SK-N-SH (cell line): ENCODE measurements around the gene PIAS4. TPM values are rescaled to one million over a fixed set of nuclear protein-coding genes. Genes with fewer than 3 reads are reported as not detected.
A peak's percentile ranks its signal among the peaks of the same experiment; 100 is the strongest.

Experiments
- CTCF ChIA-PET: fragments of 300-600, 350-600 bp; formaldehyde crosslinking; extraction: SDS; loops from one replicate; lab custom pipeline; 2021; lab: Yijun Ruan, JAX
- POLR2A ChIA-PET: fragments of 350-600 bp; sonication (Branson Sonifier 250); formaldehyde crosslinking; extraction: SDS; loops from one replicate; lab custom pipeline; 2020; ENCODE audit warnings: antibody characterized with exemption, inconsistent platforms; lab: Yijun Ruan, JAX
- DNase-seq: peaks from one replicate; pipeline ENCODE4 v3.0.0; 2012
- H2AFZ ChIP-seq: fragments of 200-600 bp; sonication (generic); 2 replicates; pipeline ENCODE4 v1.8.1; 2016; ENCODE audit warnings: antibody characterized with exemption, mild to moderate bottlenecking, low read depth
- H3F3A ChIP-seq: fragments of 200-600 bp; sonication (generic); replicated peaks from 2 replicates; pipeline ENCODE3; 2016; ENCODE audit warnings: antibody characterized with exemption, mild to moderate bottlenecking; ENCODE audit not compliant: insufficient read depth
- H3K27ac ChIP-seq, 2 experiments: fragments of 200-500 bp in 1 of 2; fragments of 200-600 bp in 1 of 2; sonication (Bioruptor generic) in 1 of 2; sonication (generic), shearing (Covaris generic) in 1 of 2; 2 replicates each; pipeline versions ENCODE4 v1.5.1 to v1.6.1; 2014 to 2016; ENCODE audit warnings: low read depth in 2 of 2, inconsistent platforms in 1 of 2, low read length in 1 of 2, mild to moderate bottlenecking in 1 of 2, mixed read lengths in 1 of 2
- H3K27me3 ChIP-seq: fragments of 200-600 bp; sonication (generic), shearing (Covaris generic); 2 replicates; pipeline ENCODE4 v1.6.1; 2016; ENCODE audit warnings: mixed run types; ENCODE audit not compliant: insufficient read depth
- H3K36me3 ChIP-seq, 2 experiments: fragments of 200-500 bp in 1 of 2; fragments of 200-600 bp in 1 of 2; sonication (Bioruptor generic) in 1 of 2; sonication (generic) in 1 of 2; replicated peaks in 1 of 2; 2 replicates each; pipeline versions ENCODE3 to v1.5.1; 2014 to 2016; ENCODE audit warnings: low read length in 1 of 2, mild to moderate bottlenecking in 1 of 2; ENCODE audit not compliant: insufficient read depth in 2 of 2, control insufficient read depth in 1 of 2
- H3K4me1 ChIP-seq, 2 experiments: fragments of 200-500 bp in 1 of 2; fragments of 200-600 bp in 1 of 2; sonication (Bioruptor generic) in 1 of 2; sonication (generic), shearing (Covaris generic) in 1 of 2; 2 replicates each; pipeline versions ENCODE4 v1.5.1 to v1.6.1; 2014 to 2016; ENCODE audit warnings: low read depth in 1 of 2, low read length in 1 of 2, mixed run types in 1 of 2; ENCODE audit not compliant: insufficient read depth in 2 of 2, control insufficient read depth in 1 of 2
- H3K4me2 ChIP-seq: fragments of 200-600 bp; sonication (generic), shearing (Covaris generic); 2 replicates; pipeline ENCODE4 v1.6.1; 2017; ENCODE audit warnings: mixed run types
- H3K4me3 ChIP-seq, 2 experiments: fragments of 200-500 bp in 1 of 2; fragments of 200-600 bp in 1 of 2; sonication (Bioruptor generic) in 1 of 2; sonication (generic), shearing (Covaris generic) in 1 of 2; 2 replicates each; pipeline versions ENCODE4 v1.5.1 to v1.8.1; 2014 to 2016; ENCODE audit warnings: low read depth in 2 of 2, inconsistent platforms in 1 of 2, low read length in 1 of 2, mild to moderate bottlenecking in 1 of 2, mixed read lengths in 1 of 2, moderate library complexity in 1 of 2
- H3K79me2 ChIP-seq: fragments of 200-600 bp; sonication (generic); 2 replicates; pipeline ENCODE4 v1.8.1; 2017; ENCODE audit warnings: mild to moderate bottlenecking; ENCODE audit not compliant: insufficient read depth
- H3K9ac ChIP-seq: fragments of 200-600 bp; sonication (generic); 2 replicates; pipeline ENCODE4 v1.6.1; 2017; ENCODE audit warnings: mixed run types
- H3K9me2 ChIP-seq: fragments of 200-600 bp; sonication (generic); 2 replicates; pipeline ENCODE4 v1.6.1; 2017; ENCODE audit warnings: mixed run types
- H3K9me3 ChIP-seq: fragments of 200-600 bp; sonication (generic); 2 replicates; pipeline ENCODE4 v1.6.1; 2017; ENCODE audit warnings: mixed run types, mild to moderate bottlenecking, moderate library complexity
- H4K20me1 ChIP-seq: fragments of 200-600 bp; sonication (generic); 2 replicates; pipeline ENCODE4 v1.6.1; 2017; ENCODE audit warnings: mild to moderate bottlenecking, mixed run types; ENCODE audit not compliant: insufficient read depth
- CTCF ChIP-seq: fragments of 200-600 bp; sonication (generic); IDR thresholded peaks from 2 replicates; pipeline ENCODE4 v1.6.1; 2017; ENCODE audit warnings: antibody characterized with exemption, mild to moderate bottlenecking, moderate library complexity
- EP300 ChIP-seq, 2 experiments: IDR thresholded peaks; 2 replicates each; pipeline versions ENCODE4 v1.4.0 to v1.6.1; 2012; ENCODE audit warnings: borderline replicate concordance in 1 of 2, low read depth in 1 of 2, low read length in 1 of 2
- EZH2phosphoT487 ChIP-seq: fragments of 200-600 bp; sonication (generic); IDR thresholded peaks from 2 replicates; pipeline ENCODE4 v1.6.1; 2017; ENCODE audit warnings: low read depth, mixed run types, mild to moderate bottlenecking, antibody characterized with exemption, moderate library complexity, borderline replicate concordance
- FOSL2 ChIP-seq: IDR thresholded peaks from 2 replicates; pipeline ENCODE4 v1.4.0; 2012; ENCODE audit warnings: low read depth, mild to moderate bottlenecking, moderate library complexity, borderline replicate concordance
- FOXJ3 ChIP-seq: sonication (generic); formaldehyde crosslinking; IDR thresholded peaks from 2 replicates; pipeline ENCODE4 v1.5.1; 2020; ENCODE audit warnings: mild to moderate bottlenecking, missing genetic modification reagents
- GATA2 ChIP-seq: sonication (generic); formaldehyde crosslinking; IDR thresholded peaks from 2 replicates; pipeline ENCODE4 v1.5.0; 2020; ENCODE audit warnings: mild to moderate bottlenecking, missing genetic modification reagents
- JUND ChIP-seq: IDR thresholded peaks from 2 replicates; pipeline ENCODE4 v1.4.0; 2012
- NFIC ChIP-seq: IDR thresholded peaks from 2 replicates; pipeline ENCODE4 v1.4.0; 2012; ENCODE audit warnings: borderline replicate concordance
- POLR2AphosphoS5 ChIP-seq: IDR thresholded peaks from 2 replicates; pipeline ENCODE4 v1.6.1; 2012; ENCODE audit warnings: low read depth, low read length
- RCOR1 ChIP-seq: fragments of 150-350 bp; IDR thresholded peaks from 2 replicates; pipeline ENCODE4 v1.6.1; 2017; ENCODE audit warnings: antibody characterized with exemption, low read length
- RFX5 ChIP-seq: IDR thresholded peaks from 2 replicates; pipeline ENCODE4 v1.6.1; 2012; ENCODE audit warnings: mild to moderate bottlenecking, improper control_type of control experiment, low read length
- RXRA ChIP-seq: IDR thresholded peaks from 2 replicates; pipeline ENCODE4 v1.4.0; 2012; ENCODE audit warnings: low read depth, mild to moderate bottlenecking, borderline replicate concordance
- SIN3A ChIP-seq: IDR thresholded peaks from 2 replicates; pipeline ENCODE4 v1.6.1; 2012; ENCODE audit warnings: low read depth, mild to moderate bottlenecking, low read length, moderate library complexity, borderline replicate concordance
- SMC3 ChIP-seq: IDR thresholded peaks from 2 replicates; pipeline ENCODE4 v1.6.1; 2012; ENCODE audit warnings: low read depth, low read length, improper control_type of control experiment
- USF1 ChIP-seq: IDR thresholded peaks from 2 replicates; pipeline ENCODE4 v1.4.0; 2012; ENCODE audit warnings: low read depth, borderline replicate concordance
- USF2 ChIP-seq: fragments of 150-350 bp; IDR thresholded peaks from 2 replicates; pipeline ENCODE4 v1.6.1; 2017; ENCODE audit warnings: antibody characterized with exemption, low read length, low read depth, borderline replicate concordance
- YY1 ChIP-seq: IDR thresholded peaks from 2 replicates; pipeline ENCODE4 v1.4.0; 2012; ENCODE audit warnings: low read depth, mild to moderate bottlenecking
- WGBS: methylation state at CpG from one replicate; pipeline ENCODE4 v1.1.6; 2017; ENCODE audit warnings: low lambda C conversion rate; 5-methylcytosine and 5-hydroxymethylcytosine counted together
- polyA plus RNA-seq, 3 experiments: library from polyadenylated mRNA; depleted of rRNA; stranded (reverse); fragments of >200 nt; gene quantifications; 2 replicates each; pipeline ENCODE4 v1.2.3, GENCODE V29; 2012

The PIAS4 gene
- polyA plus RNA-seq, 1 of the 3 experiments (the other 2 are of a cell fraction): 14.1 TPM

- H3K9me3 ChIP-seq: no peaks in the 10 kb centered on the region
- H3K9ac ChIP-seq: peak overlapping the region; percentile 18; the same call in 1 of the 2 replicates
- DNase-seq: no peak
- no peaks in the 10 kb centered on the region for H3K27me3 ChIP-seq
- H4K20me1 ChIP-seq: peaks cover 98% of the 10 kb centered on the region
- peaks cover 6 to 9% of the 10 kb centered on the region in 2 experiments; a peak in 2 of 4 replicates for H3K4me1 ChIP-seq
- peak overlapping the region in 1 of 2 experiments; percentile 63; a peak in 2 of 4 replicates for H3K27ac ChIP-seq
- H3F3A ChIP-seq: peaks cover 19% of the 10 kb centered on the region
- CTCF ChIA-PET: interaction anchor here (1.1 kb wide), 1 partner anchor 81 kb away, joined by 4 read pairs; no protein-coding TSS in a partner anchor
- no peak overlapping the region for H3K4me3 ChIP-seq
- no peak overlapping the region for H2AFZ ChIP-seq
- peak overlapping the region; percentile 62; the same call in 1 of the 2 replicates for H3K4me2 ChIP-seq
- 86% methylated on average over 2 of the region's 30 CpGs for WGBS
- H3K36me3 ChIP-seq: peaks cover under 1 to 27% of the 10 kb centered on the region in 2 experiments
- H3K9me2 ChIP-seq: no peaks in the 10 kb centered on the region
- peaks cover 100% of the 10 kb centered on the region for H3K79me2 ChIP-seq
- TF ChIP-seq EZH2phosphoT487 (no peak), RCOR1 (no peak), JUND (no peak), SMC3 (no peak), RFX5 (no peak), FOXJ3 (no peak), FOSL2 (no peak), CTCF (no peak), GATA2 (no peak), SIN3A (no peak), USF1 (no peak), RXRA (no peak), NFIC (no peak), POLR2AphosphoS5 (no peak), USF2 (no peak), YY1 (no peak), EP300 (IDR thresholded peaks at IDR 0.05; ENCODE audit: borderline replicate concordance in 1 of 2, low read depth in 1 of 2, low read length in 1 of 2) (no peak)
- TF ChIP-seq, all 33 proteins: peak for 0
- POLR2A ChIA-PET: no interaction called here
Observed at GRCh38 chr19:4058693-4059452, 51.3 kb downstream of the PIAS4 start.
